PC-9 (cell line): ENCODE data around the gene PDE4C. TPM values are rescaled to one million over a fixed set of nuclear protein-coding genes. Genes with fewer than 3 reads are reported as not detected.

Source experiments
- BruUV-seq: library from RNA; stranded (reverse); fragments of 400-500 nt; replicated peaks from 2 replicates; lab custom pipeline; 2021; lab: Mats Ljungman, UMichigan
- CTCF ChIA-PET: fragments of 300-600 bp; sonication (Branson Sonifier 250); formaldehyde crosslinking; loops from one replicate; lab custom pipeline; 2022; ENCODE audit warnings: antibody characterized with exemption; lab: Charles Lee
- POLR2A ChIA-PET: fragments of 300-600 bp; sonication (Branson Sonifier 250); formaldehyde crosslinking; loops from one replicate; lab custom pipeline; 2022; ENCODE audit warnings: antibody characterized with exemption; ENCODE audit not compliant: unreplicated experiment; lab: Charles Lee
- DNase-seq, 2 experiments: peaks; one replicate each; pipeline versions ENCODE4 v3.0.0 to v3.0.0-alpha.2; 2015 to 2022; ENCODE audit warnings: mixed read lengths in 1 of 2
- H2AFZ ChIP-seq: fragments of 200-600 bp; sonication (generic); 2 replicates; pipeline ENCODE4 v1.8.1; 2017; ENCODE audit warnings: antibody characterized with exemption
- H3F3A ChIP-seq: fragments of 200-600 bp; sonication (generic); 2 replicates; pipeline ENCODE4 v1.8.1; 2017; ENCODE audit warnings: antibody characterized with exemption, mild to moderate bottlenecking, low read depth; ENCODE audit not compliant: insufficient read depth
- H3K27ac ChIP-seq: fragments of 200-600 bp; sonication (generic); 2 replicates; pipeline ENCODE4 v1.6.1; 2016; ENCODE audit warnings: mixed run types
- H3K27me3 ChIP-seq: fragments of 200-600 bp; sonication (generic); 2 replicates; pipeline ENCODE4 v1.6.1; 2016; ENCODE audit warnings: low read depth, mixed run types; ENCODE audit not compliant: insufficient read depth
- H3K36me3 ChIP-seq: fragments of 200-600 bp; sonication (generic); 2 replicates; pipeline ENCODE4 v1.6.1; 2016; ENCODE audit warnings: low read depth, mixed run types
- H3K4me1 ChIP-seq: fragments of 200-600 bp; sonication (generic); replicated peaks from 2 replicates; pipeline ENCODE4 v1.6.1; 2016; ENCODE audit warnings: mixed run types; ENCODE audit not compliant: insufficient read depth
- H3K4me2 ChIP-seq: fragments of 200-600 bp; sonication (generic); 2 replicates; pipeline ENCODE4 v1.6.1; 2017; ENCODE audit warnings: mixed run types
- H3K4me3 ChIP-seq: fragments of 200-600 bp; sonication (generic); 2 replicates; pipeline ENCODE4 v1.6.1; 2016; ENCODE audit warnings: mixed run types
- H3K79me2 ChIP-seq: fragments of 200-600 bp; sonication (generic); 2 replicates; pipeline ENCODE4 v1.6.1; 2017; ENCODE audit warnings: low read depth, mixed run types
- H3K9me2 ChIP-seq: fragments of 200-600 bp; sonication (generic); 2 replicates; pipeline ENCODE4 v1.8.1; 2017; ENCODE audit warnings: mild to moderate bottlenecking; ENCODE audit not compliant: insufficient read depth
- H3K9me3 ChIP-seq: fragments of 200-600 bp; sonication (generic); 2 replicates; pipeline ENCODE4 v1.8.1; 2016; ENCODE audit warnings: low read depth; ENCODE audit not compliant: insufficient read depth
- H4K20me1 ChIP-seq: fragments of 200-600 bp; sonication (generic); 2 replicates; pipeline ENCODE4 v1.8.1; 2017; ENCODE audit not compliant: insufficient read depth
- CTCF ChIP-seq: fragments of 200-600 bp; sonication (generic); conservative IDR thresholded peaks from 2 replicates; pipeline ENCODE4 v1.6.1; 2017; ENCODE audit warnings: mixed run types, antibody characterized with exemption, mild to moderate bottlenecking, moderate library complexity
- EZH2 ChIP-seq: fragments of 200-600 bp; sonication (generic); IDR thresholded peaks from 2 replicates; pipeline ENCODE4 v1.8.0; 2017; ENCODE audit warnings: antibody characterized with exemption, low read depth
- intact Hi-C: fragments of 100-400 bp; cut with micrococcal nuclease; formaldehyde crosslinking; loops from one replicate; pipeline ENCODE4 v1.10.0; 2022; ENCODE audit not compliant: unreplicated experiment
- total RNA-seq: library from RNA; stranded (reverse); gene quantifications from 2 replicates; pipeline ENCODE4 v1.2.3, GENCODE V29; 2021

PDE4C gene
- total RNA-seq, 1 experiment from 2014 or later = 2.2 TPM

DNA sequence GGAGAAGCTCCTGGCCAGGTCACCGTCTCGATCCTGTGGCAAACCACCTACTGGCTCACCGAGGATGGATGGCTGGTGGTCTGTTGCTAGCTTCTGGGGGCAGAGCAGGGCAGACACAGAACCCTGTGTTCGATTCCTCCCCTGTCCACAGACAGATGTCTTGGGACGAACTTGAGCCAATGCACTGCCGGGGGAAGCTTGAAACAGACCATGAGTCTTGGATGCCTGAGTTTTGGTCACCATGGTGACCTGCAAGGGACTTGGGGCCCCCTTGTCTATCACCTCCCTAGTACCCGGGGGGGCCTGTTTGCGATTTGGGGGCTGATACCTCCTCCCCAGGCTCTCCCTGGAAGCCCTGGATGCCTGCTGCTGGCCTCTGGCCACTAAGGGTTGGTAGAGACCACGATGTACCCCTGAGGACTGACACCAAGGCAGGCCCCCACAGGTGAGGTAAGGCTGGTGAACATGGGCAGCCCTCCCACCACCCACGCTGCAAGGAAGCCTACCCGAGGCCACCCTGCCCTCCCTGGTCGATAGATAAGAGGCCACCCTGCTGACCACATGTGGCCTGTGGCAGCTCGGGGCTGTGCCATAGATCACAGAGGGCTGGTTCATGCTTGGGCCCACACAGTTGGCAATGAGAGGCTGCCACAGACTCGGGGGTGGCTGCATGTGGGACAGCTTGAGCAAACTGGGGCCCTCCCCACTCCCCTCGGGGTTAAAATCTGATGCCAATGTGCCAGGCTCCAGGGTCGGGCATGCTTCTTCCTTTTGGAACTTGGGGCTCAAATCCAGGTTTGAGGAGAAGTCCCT, 37.3 kb upstream of the PDE4C start:
- Histone ChIP-seq H3K79me2 (no peaks in the 10 kb centered on the region), H3K27me3 (no peaks in the 10 kb centered on the region), H3K36me3 (no peaks in the 10 kb centered on the region), H3K4me2 (no peak overlapping the region), H3K4me1 (no peaks in the 10 kb centered on the region), H2AFZ (no peak overlapping the region), H3K9me2 (no peaks in the 10 kb centered on the region), H4K20me1 (no peaks in the 10 kb centered on the region), H3F3A (no peaks in the 10 kb centered on the region), H3K4me3 (no peak overlapping the region), H3K9me3 (no peaks in the 10 kb centered on the region), H3K27ac (no peak overlapping the region)
- TF ChIP-seq EZH2 (no peak), CTCF (no peak)
- ChIA-PET CTCF (no interaction called here), POLR2A (no interaction called here)
- intact Hi-C loops = no loop called here
- no peak for DNase-seq
- BruUV-seq = no TSS peak

DNA sequence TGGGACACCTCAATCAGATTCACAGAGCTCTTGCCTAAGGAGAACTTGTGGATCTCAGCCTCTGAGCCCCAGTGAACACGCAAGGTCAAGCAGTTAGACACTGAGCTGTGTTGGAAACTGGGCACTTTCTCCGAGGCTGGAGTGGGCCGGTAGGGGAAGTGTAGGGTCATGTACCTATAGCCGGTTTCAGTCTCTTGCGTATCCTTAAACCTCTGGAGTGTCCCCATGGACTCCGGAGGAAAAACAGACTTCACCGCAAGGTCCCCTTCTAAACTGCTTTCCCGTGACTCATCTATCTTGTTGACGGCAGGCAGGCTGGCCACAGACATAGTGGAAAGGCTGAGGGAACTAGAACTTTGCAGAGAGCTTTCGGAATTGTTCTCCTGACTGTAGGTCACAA, 36.7 kb upstream of the PDE4C start:
- intact Hi-C loops = no loop called here
- ChIA-PET POLR2A (no interaction called here), CTCF (no interaction called here)
- Histone ChIP-seq H3F3A (no peaks in the 10 kb centered on the region), H3K27ac (no peak overlapping the region), H3K9me3 (no peaks in the 10 kb centered on the region), H3K36me3 (no peaks in the 10 kb centered on the region), H4K20me1 (no peaks in the 10 kb centered on the region), H3K4me2 (no peak overlapping the region), H2AFZ (no peak overlapping the region), H3K27me3 (no peaks in the 10 kb centered on the region), H3K79me2 (no peaks in the 10 kb centered on the region), H3K9me2 (no peaks in the 10 kb centered on the region), H3K4me1 (no peaks in the 10 kb centered on the region), H3K4me3 (no peak overlapping the region)
- no TSS peak for BruUV-seq
- no peak for TF ChIP-seq EZH2
- TF ChIP-seq CTCF = no peak
- DNase-seq = peak in 1 of 2 experiments; percentile 25

GRCh38 chr19:18262144-18262543, 35.9 kb upstream of the PDE4C start:
- no peaks in the 10 kb centered on the region for H4K20me1 ChIP-seq
- H3K4me2 ChIP-seq = no peak overlapping the region
- no peaks in the 10 kb centered on the region for H3K4me1 ChIP-seq
- no peak overlapping the region for H3K27ac ChIP-seq
- no peaks in the 10 kb centered on the region for H3K36me3 ChIP-seq
- no peaks in the 10 kb centered on the region for H3F3A ChIP-seq
- H3K4me3 ChIP-seq = no peak overlapping the region
- ChIA-PET POLR2A (no interaction called here), CTCF (no interaction called here)
- no peak for TF ChIP-seq CTCF
- TF ChIP-seq EZH2 = no peak
- no peaks in the 10 kb centered on the region for H3K79me2 ChIP-seq
- BruUV-seq = no TSS peak
- H2AFZ ChIP-seq = no peak overlapping the region
- no peaks in the 10 kb centered on the region for H3K9me3 ChIP-seq
- no peak for DNase-seq
- H3K9me2 ChIP-seq = no peaks in the 10 kb centered on the region
- intact Hi-C loops = no loop called here
- H3K27me3 ChIP-seq = no peaks in the 10 kb centered on the region
